Aorta (tissue), 5 donors: ENCODE measurements around the gene SLC66A2. TPM values are rescaled to one million over a fixed set of nuclear protein-coding genes. Genes with fewer than 3 reads are reported as not detected.

Experiments used
- ATAC-seq: fragments of 200-7000 bp; cut with Tn5 transposase; one replicate; pipeline ENCODE4 v1.9.1; 2022; ENCODE audit warnings: moderate library complexity; ENCODE audit not compliant: low FRiP score
- DNase-seq, 2 donors: peaks; one replicate each; pipeline ENCODE4 v3.0.0-alpha.2; 2020
- H3K27ac ChIP-seq, 2 donors: one replicate each; pipeline ENCODE4 v1.5.1; 2013; ENCODE audit warnings: low read length in 2 of 2, mild to moderate bottlenecking in 2 of 2, moderate library complexity in 2 of 2, control low read depth in 1 of 2, inconsistent platforms in 1 of 2, low read depth in 1 of 2
- H3K27me3 ChIP-seq, 2 donors: one replicate each; pipeline ENCODE4 v1.6.1; 2013; ENCODE audit warnings: control low read depth in 1 of 2, low read length in 1 of 2, mild to moderate bottlenecking in 1 of 2, moderate library complexity in 1 of 2; ENCODE audit not compliant: insufficient read depth in 2 of 2, control insufficient read depth in 1 of 2
- H3K36me3 ChIP-seq, 2 donors: one replicate each; pipeline ENCODE4 v1.6.1; 2013; ENCODE audit warnings: control low read depth in 1 of 2, low read length in 1 of 2, mild to moderate bottlenecking in 1 of 2; ENCODE audit not compliant: insufficient read depth in 2 of 2, control insufficient read depth in 1 of 2
- H3K4me1 ChIP-seq, 2 donors: one replicate each; pipeline ENCODE4 v1.6.1; 2013; ENCODE audit warnings: low read length in 2 of 2, control low read depth in 1 of 2, mild to moderate bottlenecking in 1 of 2, moderate library complexity in 1 of 2; ENCODE audit not compliant: insufficient read depth in 2 of 2, control insufficient read depth in 1 of 2
- H3K4me3 ChIP-seq, 2 donors: one replicate each; pipeline ENCODE4 v1.5.1; 2013; ENCODE audit warnings: low read length in 2 of 2, control low read depth in 1 of 2, mild to moderate bottlenecking in 1 of 2
- H3K9me3 ChIP-seq: one replicate; pipeline ENCODE4 v1.6.1; 2013; ENCODE audit warnings: mild to moderate bottlenecking, low read length; ENCODE audit not compliant: control insufficient read depth
- WGBS, 2 donors: extraction: QIAGEN DNeasy Blood & Tissue Kit; methylation state at CpG; one replicate each; pipeline ENCODE4 v1.1.7; 2013; 5-methylcytosine and 5-hydroxymethylcytosine counted together
- intact Hi-C, 2 donors: fragments of 100-400 bp; cut with DNase I; formaldehyde crosslinking; loops; one replicate each; pipeline versions ENCODE4 v1.14.2 to v1.15.0; 2022
- polyA plus RNA-seq, 2 donors: library from polyadenylated mRNA; stranded (reverse); fragments of 200-250 nt; gene quantifications; one replicate each; pipeline ENCODE4 v1.2.3, GENCODE V29; 2013
- total RNA-seq, 2 donors: library from RNA; stranded (reverse); fragmentation: NEBNext Ultra II Directional; extraction: Animal tissue kit (Norgen Biotek cat#: 25700); gene quantifications; one replicate each; pipeline ENCODE4 v1.2.1, GENCODE V29; 2021
- donor health status: healthy with polysubstance abuse.
- donor health status: Bipolar disorder and iron deficiency.
- donor health status: DM: no; HTN: no; CAD: no.
- donor health status: DM: no; HTN: no; CAD: no.
- donor health status: DM: yes; HTN: yes; CAD: no.

The SLC66A2 gene
- total and polyA plus RNA-seq, 4 donors, result 12.9 to 48.8 (median 43.9) TPM

- H3K27me3 ChIP-seq, result no peaks in the 10 kb centered on the region
- no peak overlapping the region for H3K27ac ChIP-seq
- intact Hi-C loops, result no loop called here
- no peaks in the 10 kb centered on the region for H3K9me3 ChIP-seq
- ATAC-seq (no peak), DNase-seq (peak; percentile 22 to 71)
- no peaks in the 10 kb centered on the region for H3K4me1 ChIP-seq
- 86 to 89% methylated on average over 31 of the region's 31 CpGs for WGBS, 2 donors
- H3K4me3 ChIP-seq, result no peak overlapping the region
- H3K36me3 ChIP-seq, result no peaks in the 10 kb centered on the region
These were observed 8.5 kb downstream of the SLC66A2 start for GRCh38 chr18:79942786-79943607.

DNA sequence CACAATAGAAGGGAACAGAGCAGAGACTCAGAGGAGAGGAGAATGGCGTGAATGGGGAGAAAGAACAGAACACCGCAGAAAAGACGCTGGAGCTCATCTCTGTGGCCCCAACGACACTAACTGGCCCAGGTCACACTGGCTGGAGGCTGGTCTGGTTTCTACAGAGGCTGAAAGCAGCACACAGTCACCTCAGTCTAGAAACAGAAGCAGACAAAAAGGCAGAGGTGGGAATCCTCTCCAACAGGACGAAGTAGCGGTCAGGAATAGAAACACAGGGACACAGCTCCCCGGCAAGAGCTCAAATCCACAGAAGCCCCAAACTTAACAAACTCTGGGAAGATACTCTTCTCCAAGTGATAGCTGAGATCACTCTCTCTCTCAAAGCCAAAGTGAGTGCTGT lies 9.2 kb downstream of the SLC66A2 start:
- ATAC-seq, result no peak
- Histone ChIP-seq H3K36me3 (no peaks in the 10 kb centered on the region), H3K4me1 (no peaks in the 10 kb centered on the region)

GRCh38 chr18:79941473-79942119 lies 9.9 kb downstream of the SLC66A2 start:
- H3K9me3 ChIP-seq, result no peaks in the 10 kb centered on the region
- H3K4me1 ChIP-seq, result no peaks in the 10 kb centered on the region
- intact Hi-C loops, result no loop called here
- no peak overlapping the region for H3K27ac ChIP-seq
- no peaks in the 10 kb centered on the region for H3K27me3 ChIP-seq
- no peaks in the 10 kb centered on the region for H3K36me3 ChIP-seq
- WGBS, 2 donors, result 78 to 83% methylated on average over 16 of the region's 16 CpGs
- DNase-seq, result peak; percentile 20 to 58
- H3K4me3 ChIP-seq, result no peak overlapping the region
- ATAC-seq, result no peak

More for the DNA sequence above, 9.2 kb downstream of the SLC66A2 start:
- H3K27ac ChIP-seq, result no peak overlapping the region
- WGBS, 2 donors, result 94 to 95% methylated on average over 7 of the region's 7 CpGs
- intact Hi-C loops, result no loop called here
- H3K27me3 ChIP-seq, result no peaks in the 10 kb centered on the region
- no peak overlapping the region for H3K4me3 ChIP-seq
- H3K9me3 ChIP-seq, result no peaks in the 10 kb centered on the region
- peak; percentile 9 to 15 for DNase-seq

DNA sequence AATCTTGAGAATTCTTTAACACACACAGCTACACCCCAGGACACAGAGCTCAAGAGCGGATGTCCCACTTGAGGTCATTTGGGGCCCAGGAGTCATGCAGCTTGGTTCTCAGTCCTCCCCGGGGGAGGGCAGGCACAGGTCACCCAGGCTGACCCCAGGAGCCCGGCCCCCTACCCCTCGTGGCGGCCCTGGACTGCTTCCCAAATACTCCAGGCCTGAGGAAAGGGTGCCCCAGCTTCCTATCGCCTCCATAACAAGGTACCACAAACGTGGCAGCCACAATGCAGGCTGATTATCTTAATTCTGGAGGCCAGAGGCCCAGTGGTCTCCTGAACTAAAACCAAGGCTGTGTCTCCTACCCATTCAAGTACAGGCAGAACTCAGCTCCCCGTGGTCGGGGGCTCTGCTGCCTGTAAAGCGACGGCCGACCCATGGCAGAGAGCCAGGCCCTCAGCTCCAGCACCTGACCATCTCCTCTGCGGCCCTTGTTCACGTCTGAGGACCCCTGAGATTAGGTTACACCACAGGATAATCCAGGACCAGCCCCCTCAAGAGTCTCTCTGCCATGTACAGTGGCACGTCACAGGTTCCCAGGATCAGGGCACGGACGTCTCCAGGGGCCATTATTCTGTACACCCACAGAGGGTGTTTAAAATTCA lies 10.5 kb downstream of the SLC66A2 start:
- ATAC-seq (no peak), DNase-seq (peak; percentile 27 to 61)
- H3K9me3 ChIP-seq, result no peaks in the 10 kb centered on the region
- intact Hi-C loops, result no loop called here
- H3K4me3 ChIP-seq, result no peak overlapping the region
- no peaks in the 10 kb centered on the region for H3K27me3 ChIP-seq
- H3K27ac ChIP-seq, result no peak overlapping the region
- no peaks in the 10 kb centered on the region for H3K4me1 ChIP-seq
- WGBS, 2 donors, result 81 to 89% methylated on average over 17 of the region's 17 CpGs
- H3K36me3 ChIP-seq, result peaks cover 0 to 1% of the 10 kb centered on the region in 2 donors

DNA sequence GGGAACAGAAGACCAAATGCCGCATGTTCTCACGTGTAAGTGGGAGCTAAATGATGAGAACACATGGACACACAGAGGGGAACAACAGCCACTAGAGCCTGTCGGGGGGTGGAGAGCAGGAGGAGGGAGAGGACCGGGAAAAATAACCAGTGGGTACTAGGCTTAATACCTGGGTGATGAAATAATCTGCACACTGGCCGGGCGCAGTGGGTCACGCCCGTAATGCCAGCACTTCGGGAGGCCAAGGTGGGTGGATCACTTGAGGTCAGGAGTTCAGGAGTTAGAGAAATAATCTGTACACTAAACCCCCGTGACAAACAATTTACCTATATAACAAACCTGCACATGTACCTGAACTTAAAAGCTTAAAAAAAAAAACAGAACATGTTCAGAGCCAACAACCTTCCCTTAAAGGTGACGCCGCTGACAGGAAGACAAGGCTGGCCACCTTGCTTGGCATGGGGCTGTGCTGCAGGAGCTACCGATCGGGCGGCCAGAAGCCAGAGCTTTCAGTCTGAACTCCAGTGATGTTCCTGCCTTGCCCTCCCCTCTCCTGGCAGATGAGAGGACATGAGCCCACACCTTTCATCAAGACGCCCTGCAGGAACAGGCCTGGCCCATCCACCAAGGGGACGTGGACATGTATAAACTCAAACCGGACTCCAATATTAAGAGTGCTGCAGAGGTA lies 11.2 kb downstream of the SLC66A2 start:
- H3K4me3 ChIP-seq, result no peak overlapping the region
- WGBS, 2 donors, result 94 to 97% methylated on average over 18 of the region's 18 CpGs
- H3K36me3 ChIP-seq, result peaks cover 0 to 2% of the 10 kb centered on the region in 2 donors
- no peaks in the 10 kb centered on the region for H3K27me3 ChIP-seq
- no peak overlapping the region for H3K27ac ChIP-seq
- ATAC-seq (no peak), DNase-seq (peak; percentile 21 to 57)
- H3K4me1 ChIP-seq, result no peaks in the 10 kb centered on the region
- intact Hi-C loops, result no loop called here
- no peaks in the 10 kb centered on the region for H3K9me3 ChIP-seq

GRCh38 chr18:79939096-79939495 lies 12.4 kb downstream of the SLC66A2 start:
- no peak for ATAC-seq
- Histone ChIP-seq H3K36me3 (peaks cover 0 to 5% of the 10 kb centered on the region in 2 donors), H3K4me1 (no peaks in the 10 kb centered on the region), H3K27me3 (no peaks in the 10 kb centered on the region), H3K27ac (no peak overlapping the region), H3K4me3 (no peak overlapping the region), H3K9me3 (peaks cover 2% of the 10 kb centered on the region)
- no peak for DNase-seq
- WGBS, 2 donors, result 64 to 67% methylated on average over 5 of the region's 5 CpGs
- intact Hi-C loops, result no loop called here

DNA sequence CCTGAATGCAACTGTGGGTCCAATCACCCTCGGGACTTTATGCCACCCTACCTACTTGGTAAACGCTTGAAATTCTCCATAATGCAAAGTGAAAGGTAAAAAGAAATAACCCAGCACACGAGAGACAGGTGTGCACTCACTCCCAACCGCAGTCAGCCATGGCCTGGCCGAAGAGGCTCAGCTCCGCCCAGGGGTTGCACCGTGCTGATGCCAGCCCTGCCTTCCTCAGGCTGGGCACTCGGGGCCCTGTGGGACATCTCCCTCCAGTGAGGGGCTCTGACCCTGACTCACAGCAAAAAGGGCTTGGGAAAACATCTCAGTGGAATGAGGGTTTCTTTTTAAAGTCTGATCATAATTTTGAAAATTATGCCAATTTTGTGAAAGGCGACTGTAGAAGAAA lies 13.3 kb downstream of the SLC66A2 start:
- intact Hi-C loops, result no loop called here
- peak; percentile 21 to 39 for DNase-seq
- ATAC-seq, result no peak
- Histone ChIP-seq H3K4me1 (no peaks in the 10 kb centered on the region), H3K9me3 (peaks cover 5% of the 10 kb centered on the region), H3K36me3 (peaks cover 0 to 7% of the 10 kb centered on the region in 2 donors), H3K27me3 (no peaks in the 10 kb centered on the region), H3K27ac (no peak overlapping the region), H3K4me3 (no peak overlapping the region)
- WGBS, 2 donors, result 92 to 93% methylated on average over 9 of the region's 9 CpGs

- no peaks in the 10 kb centered on the region for H3K27me3 ChIP-seq
- DNase-seq (peak; percentile 5 to 67), ATAC-seq (no peak)
- H3K36me3 ChIP-seq, result peaks cover 0 to 7% of the 10 kb centered on the region in 2 donors
- peaks cover 5% of the 10 kb centered on the region for H3K9me3 ChIP-seq
- H3K27ac ChIP-seq, result no peak overlapping the region
- WGBS, 2 donors, result 96 to 97% methylated on average over 25 of the region's 25 CpGs
- H3K4me3 ChIP-seq, result no peak overlapping the region
- intact Hi-C loops, result no loop called here
- no peaks in the 10 kb centered on the region for H3K4me1 ChIP-seq
These were observed 14.2 kb downstream of the SLC66A2 start for GRCh38 chr18:79937103-79937860.
